Osteoblast (primary cell): ENCODE results near the gene ABHD15. TPM values are rescaled to one million over a fixed set of nuclear protein-coding genes. Genes with fewer than 3 reads are reported as not detected.
A peak's percentile ranks its signal among the peaks of the same experiment; 100 is the strongest.

Source experiments
- DNase-seq: peaks from one replicate; pipeline ENCODE4 v3.0.0; 2011; ENCODE audit warnings: low spot score, mixed read lengths; ENCODE audit not compliant: insufficient read length; ENCODE audit errors: missing footprints
- H2AFZ ChIP-seq: 2 replicates; pipeline ENCODE4 v1.6.0; 2011; ENCODE audit warnings: mild to moderate bottlenecking, low read length
- H3K27ac ChIP-seq: 2 replicates; pipeline ENCODE4 v1.5.1; 2011; ENCODE audit warnings: mild to moderate bottlenecking, low read depth, low read length, moderate library complexity
- H3K27me3 ChIP-seq: 2 replicates; pipeline ENCODE4 v1.6.0; 2012; ENCODE audit warnings: mild to moderate bottlenecking, control low read depth, inconsistent platforms, low read length, moderate library complexity; ENCODE audit not compliant: insufficient read depth
- H3K36me3 ChIP-seq: 2 replicates; pipeline ENCODE4 v1.5.1; 2011; ENCODE audit warnings: mild to moderate bottlenecking, low read length, control low read depth, moderate library complexity; ENCODE audit not compliant: insufficient read depth
- H3K4me1 ChIP-seq: 2 replicates; pipeline ENCODE4 v1.5.1; 2011; ENCODE audit warnings: mild to moderate bottlenecking, low read length, control low read depth, moderate library complexity; ENCODE audit not compliant: insufficient read depth
- H3K4me2 ChIP-seq: 2 replicates; pipeline ENCODE4 v1.6.0; 2011; ENCODE audit warnings: mild to moderate bottlenecking, low read length; ENCODE audit not compliant: insufficient read depth
- H3K4me3 ChIP-seq: fragments of 200-600 bp; sonication (generic); 3 replicates; pipeline ENCODE4 v1.5.1; 2012; ENCODE audit warnings: mild to moderate bottlenecking, low read length, inconsistent platforms; ENCODE audit not compliant: insufficient read depth
- H3K79me2 ChIP-seq: 2 replicates; pipeline ENCODE4 v1.6.0; 2012; ENCODE audit warnings: mild to moderate bottlenecking, low read length, control low read depth, inconsistent platforms; ENCODE audit not compliant: insufficient read depth
- H3K9me3 ChIP-seq: 2 replicates; pipeline ENCODE4 v1.5.1; 2011; ENCODE audit warnings: low read depth, low read length, control low read depth
- H4K20me1 ChIP-seq: 2 replicates; pipeline ENCODE4 v1.6.0; 2012; ENCODE audit warnings: mild to moderate bottlenecking, low read length, control low read depth; ENCODE audit not compliant: insufficient read depth
- total RNA-seq: library from RNA; depleted of rRNA; stranded (reverse); fragments of >200 nt; gene quantifications from 2 replicates; pipeline ENCODE4 v1.2.3, GENCODE V29; 2012
- TF ChIP-seq, protein P1 (sequence below): IDR thresholded peaks from 2 replicates; pipeline ENCODE4 v1.5.1; 2011; ENCODE audit warnings: mild to moderate bottlenecking, low read depth, low read length, moderate library complexity; ENCODE audit errors: extremely low read depth

Gene ABHD15
- total RNA-seq, 1 donor = 9.4 TPM

DNA sequence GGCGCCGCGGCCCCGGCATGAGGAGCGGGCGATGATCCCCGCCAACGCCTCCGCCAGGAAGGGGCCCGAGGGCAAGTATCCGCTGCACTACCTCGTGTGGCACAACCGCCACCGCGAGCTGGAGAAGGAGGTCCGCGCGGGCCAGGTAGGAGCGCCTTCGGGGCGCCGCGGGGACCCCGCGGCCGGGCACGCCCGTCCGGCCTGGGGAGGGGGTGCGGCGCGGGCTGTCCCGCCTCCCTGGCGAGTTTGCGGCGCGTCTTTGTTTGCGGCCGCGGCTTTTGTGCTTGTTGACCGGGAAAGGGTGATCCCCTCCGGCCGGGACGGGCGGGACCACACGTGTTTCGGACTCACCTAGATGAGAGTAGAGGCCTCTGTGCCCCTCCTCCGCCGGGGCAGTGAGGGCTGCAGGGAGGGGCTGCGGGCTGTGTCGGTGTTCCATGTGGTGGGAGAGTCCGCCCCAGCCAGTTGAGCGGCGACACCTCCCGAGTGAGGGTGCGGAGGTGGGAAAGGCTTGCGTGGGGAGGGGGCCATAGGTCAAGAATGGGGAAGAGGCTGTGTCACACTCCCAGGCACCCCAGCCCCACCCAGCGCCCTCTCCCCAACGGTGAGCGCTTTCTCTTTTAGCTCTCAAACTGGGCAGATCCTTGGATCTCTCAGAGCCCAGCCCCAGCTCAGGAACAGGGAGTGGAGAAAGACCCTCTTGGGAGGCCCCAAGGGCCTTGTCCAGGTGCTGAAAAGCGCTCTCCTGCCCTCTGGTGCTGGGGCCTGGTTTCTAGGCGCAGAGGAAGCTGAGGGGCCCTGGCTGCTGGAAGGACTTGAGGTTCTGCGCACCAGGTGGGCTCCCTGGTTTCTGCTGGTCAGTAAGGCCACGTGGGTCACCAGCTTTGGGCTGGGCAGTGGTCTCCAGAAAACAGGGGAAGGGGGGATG lies 27.0 kb upstream of the ABHD15 start:
- H3K36me3 ChIP-seq = no peaks in the 10 kb centered on the region
- DNase-seq = no peak
- TF ChIP-seq, protein P1, sequence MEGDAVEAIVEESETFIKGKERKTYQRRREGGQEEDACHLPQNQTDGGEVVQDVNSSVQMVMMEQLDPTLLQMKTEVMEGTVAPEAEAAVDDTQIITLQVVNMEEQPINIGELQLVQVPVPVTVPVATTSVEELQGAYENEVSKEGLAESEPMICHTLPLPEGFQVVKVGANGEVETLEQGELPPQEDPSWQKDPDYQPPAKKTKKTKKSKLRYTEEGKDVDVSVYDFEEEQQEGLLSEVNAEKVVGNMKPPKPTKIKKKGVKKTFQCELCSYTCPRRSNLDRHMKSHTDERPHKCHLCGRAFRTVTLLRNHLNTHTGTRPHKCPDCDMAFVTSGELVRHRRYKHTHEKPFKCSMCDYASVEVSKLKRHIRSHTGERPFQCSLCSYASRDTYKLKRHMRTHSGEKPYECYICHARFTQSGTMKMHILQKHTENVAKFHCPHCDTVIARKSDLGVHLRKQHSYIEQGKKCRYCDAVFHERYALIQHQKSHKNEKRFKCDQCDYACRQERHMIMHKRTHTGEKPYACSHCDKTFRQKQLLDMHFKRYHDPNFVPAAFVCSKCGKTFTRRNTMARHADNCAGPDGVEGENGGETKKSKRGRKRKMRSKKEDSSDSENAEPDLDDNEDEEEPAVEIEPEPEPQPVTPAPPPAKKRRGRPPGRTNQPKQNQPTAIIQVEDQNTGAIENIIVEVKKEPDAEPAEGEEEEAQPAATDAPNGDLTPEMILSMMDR = peak; percentile 16
- peak overlapping the region; percentile 41 for H2AFZ ChIP-seq
- peak overlapping the region; percentile 72 for H3K4me3 ChIP-seq
- peaks cover 28% of the 10 kb centered on the region for H4K20me1 ChIP-seq
- H3K9me3 ChIP-seq = no peaks in the 10 kb centered on the region
- no peak overlapping the region for H3K27ac ChIP-seq
- H3K27me3 ChIP-seq = no peaks in the 10 kb centered on the region
- peaks cover 42% of the 10 kb centered on the region for H3K4me1 ChIP-seq
- H3K79me2 ChIP-seq = peaks cover 1% of the 10 kb centered on the region
- peak overlapping the region; percentile 78 for H3K4me2 ChIP-seq

- TF ChIP-seq, protein P1 = no peak
- peaks cover 10% of the 10 kb centered on the region for H3K79me2 ChIP-seq
- no peaks in the 10 kb centered on the region for H3K27me3 ChIP-seq
- peak; percentile 93 for DNase-seq
- no peak within 1 kb of the TSS for H3K27ac ChIP-seq
- H4K20me1 ChIP-seq = peaks cover 34% of the 10 kb centered on the region
- H3K9me3 ChIP-seq = no peaks in the 10 kb centered on the region
- H2AFZ ChIP-seq = peak within 1 kb of the TSS; percentile 65
- peak within 1 kb of the TSS; percentile 73 for H3K4me3 ChIP-seq
- H3K4me2 ChIP-seq = peak within 1 kb of the TSS; percentile 93
- peaks cover 48% of the 10 kb centered on the region for H3K4me1 ChIP-seq
- no peaks in the 10 kb centered on the region for H3K36me3 ChIP-seq
Observed at GRCh38 chr17:29592850-29593551, 26.2 kb upstream of the ABHD15 start, which contains the start of gene ANKRD13B. ANKRD13B (plus strand) TSS chr17:29593132; CDS start chr17:29593622, 490 bp downstream.

DNA sequence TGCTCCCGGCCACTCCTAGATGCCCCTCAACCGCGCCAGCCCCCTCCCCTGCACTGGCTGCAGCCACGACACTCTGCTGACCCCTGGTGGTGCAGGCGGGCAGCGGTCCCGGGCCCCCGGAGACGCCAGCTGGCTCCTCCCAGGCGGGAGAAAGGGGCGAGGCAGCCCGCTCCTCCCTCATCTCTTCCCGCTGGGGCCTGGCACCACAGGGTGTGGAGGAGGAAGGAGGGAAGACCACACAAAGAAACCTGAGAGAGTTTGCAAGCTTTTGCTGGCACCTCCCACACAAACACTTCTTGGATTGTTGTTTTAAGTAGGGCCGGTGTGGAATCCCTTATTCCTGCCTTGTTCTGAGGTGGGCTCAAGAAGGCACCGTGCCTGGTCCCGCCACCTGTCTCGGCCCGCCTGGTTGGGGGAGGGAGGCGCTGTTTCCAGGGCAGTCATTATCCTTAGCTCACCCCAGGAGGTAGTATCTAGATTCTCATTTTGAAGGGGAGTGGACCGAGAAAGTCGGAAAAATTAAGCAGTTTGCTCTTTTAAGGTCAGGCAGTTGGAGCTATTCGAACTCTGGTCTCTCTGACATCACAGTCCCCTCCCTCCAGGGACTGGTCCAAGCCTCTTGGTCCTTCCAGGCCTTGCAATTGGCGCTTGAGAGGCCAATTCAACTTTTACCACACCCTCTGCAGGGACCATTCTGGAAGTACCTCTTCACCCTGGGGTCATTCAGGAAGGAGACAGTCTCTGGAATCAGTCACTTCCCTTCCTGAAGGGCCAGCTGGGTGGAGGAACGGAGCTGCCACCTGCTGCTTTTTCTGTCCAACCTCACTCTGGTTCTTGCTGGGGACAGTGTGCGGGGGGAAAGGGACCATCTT lies 25.1 kb upstream of the ABHD15 start:
- Histone ChIP-seq H3K4me2 (peak overlapping the region; percentile 93), H3K27me3 (no peaks in the 10 kb centered on the region), H3K36me3 (no peaks in the 10 kb centered on the region), H2AFZ (peak overlapping the region; percentile 95), H4K20me1 (peaks cover 41% of the 10 kb centered on the region), H3K4me1 (peaks cover 55% of the 10 kb centered on the region), H3K4me3 (peak overlapping the region; percentile 73), H3K27ac (peak overlapping the region; percentile 73), H3K9me3 (no peaks in the 10 kb centered on the region), H3K79me2 (peaks cover 20% of the 10 kb centered on the region)
- TF ChIP-seq, protein P1 = peak; percentile 83
- peak; percentile 100 for DNase-seq
